HFFc6 (cell line): ENCODE measurements around the gene IQCK. TPM values are rescaled to one million over a fixed set of nuclear protein-coding genes. Genes with fewer than 3 reads are reported as not detected.

Experiments
- DNase-seq: peaks from one replicate; pipeline ENCODE4 v3.0.0-alpha.2; 2018
- H3K27ac Mint-ChIP-seq: 2 replicates; pipeline ENCODE4 v1.8.0; 2020; ENCODE audit warnings: mild to moderate bottlenecking, mixed read lengths
- H3K27me3 Mint-ChIP-seq: 2 replicates; pipeline ENCODE4 v1.8.0; 2021; ENCODE audit warnings: mild to moderate bottlenecking, moderate library complexity, mixed read lengths; ENCODE audit not compliant: insufficient read depth
- H3K36me3 Mint-ChIP-seq: 2 replicates; pipeline ENCODE4 v1.8.0; 2021; ENCODE audit warnings: low read depth, mixed read lengths
- H3K4me1 Mint-ChIP-seq: 2 replicates; pipeline ENCODE4 v1.8.0; 2020; ENCODE audit warnings: low read depth, mixed read lengths
- H3K4me3 Mint-ChIP-seq: 2 replicates; pipeline ENCODE4 v1.8.0; 2020; ENCODE audit warnings: mild to moderate bottlenecking, moderate library complexity, mixed read lengths
- H3K9me3 Mint-ChIP-seq: 2 replicates; pipeline ENCODE4 v1.8.0; 2020; ENCODE audit warnings: mild to moderate bottlenecking, mixed read lengths
- total RNA-seq, 6 experiments: library from RNA; stranded (reverse); fragmentation: NEBNext Ultra II Directional; extraction: Animal tissue kit (Norgen Biotek cat#: 25700); gene quantifications; 2 replicates in 1 of 6; 3 replicates in 5 of 6; pipeline ENCODE4 v1.2.3, GENCODE V29; 2021
- TF ChIP-seq, protein P1 (sequence below): fragments of 200-600 bp; sonication (generic); IDR thresholded peaks from 2 replicates; pipeline ENCODE4 v1.5.0; 2021; ENCODE audit warnings: antibody characterized with exemption, mild to moderate bottlenecking

The IQCK gene
- total RNA-seq, 6 experiments from 2014 or later, result 2.2 to 5.0 (median 2.8) TPM

DNA sequence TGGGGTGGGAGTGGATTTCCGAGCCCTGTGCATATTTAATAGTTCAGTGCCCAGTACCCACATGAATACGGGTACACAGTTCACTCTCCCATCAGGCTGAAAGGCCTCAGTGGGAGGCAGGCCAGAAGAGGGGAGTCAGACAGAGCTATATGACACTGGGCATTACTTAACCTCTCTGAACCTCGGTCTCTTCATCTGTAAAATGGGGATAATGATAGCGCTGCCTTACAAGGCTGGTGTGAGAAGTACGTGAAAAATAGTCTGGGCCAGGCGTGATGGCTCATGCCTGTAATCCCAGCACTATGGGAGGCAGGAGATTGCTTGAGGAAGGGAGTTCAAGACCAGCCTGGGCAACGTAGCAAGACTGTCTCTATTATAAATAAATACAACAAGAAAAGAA, 163.0 kb downstream of the IQCK start:
- Mint-ChIP-seq H3K4me3 (no peak overlapping the region), H3K27ac (no peak overlapping the region), H3K9me3 (no peaks in the 10 kb centered on the region), H3K36me3 (no peaks in the 10 kb centered on the region), H3K4me1 (peaks cover 10% of the 10 kb centered on the region), H3K27me3 (peaks cover 28% of the 10 kb centered on the region)
- DNase-seq, result no peak
- TF ChIP-seq, protein P1, sequence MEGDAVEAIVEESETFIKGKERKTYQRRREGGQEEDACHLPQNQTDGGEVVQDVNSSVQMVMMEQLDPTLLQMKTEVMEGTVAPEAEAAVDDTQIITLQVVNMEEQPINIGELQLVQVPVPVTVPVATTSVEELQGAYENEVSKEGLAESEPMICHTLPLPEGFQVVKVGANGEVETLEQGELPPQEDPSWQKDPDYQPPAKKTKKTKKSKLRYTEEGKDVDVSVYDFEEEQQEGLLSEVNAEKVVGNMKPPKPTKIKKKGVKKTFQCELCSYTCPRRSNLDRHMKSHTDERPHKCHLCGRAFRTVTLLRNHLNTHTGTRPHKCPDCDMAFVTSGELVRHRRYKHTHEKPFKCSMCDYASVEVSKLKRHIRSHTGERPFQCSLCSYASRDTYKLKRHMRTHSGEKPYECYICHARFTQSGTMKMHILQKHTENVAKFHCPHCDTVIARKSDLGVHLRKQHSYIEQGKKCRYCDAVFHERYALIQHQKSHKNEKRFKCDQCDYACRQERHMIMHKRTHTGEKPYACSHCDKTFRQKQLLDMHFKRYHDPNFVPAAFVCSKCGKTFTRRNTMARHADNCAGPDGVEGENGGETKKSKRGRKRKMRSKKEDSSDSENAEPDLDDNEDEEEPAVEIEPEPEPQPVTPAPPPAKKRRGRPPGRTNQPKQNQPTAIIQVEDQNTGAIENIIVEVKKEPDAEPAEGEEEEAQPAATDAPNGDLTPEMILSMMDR, result no peak

DNA sequence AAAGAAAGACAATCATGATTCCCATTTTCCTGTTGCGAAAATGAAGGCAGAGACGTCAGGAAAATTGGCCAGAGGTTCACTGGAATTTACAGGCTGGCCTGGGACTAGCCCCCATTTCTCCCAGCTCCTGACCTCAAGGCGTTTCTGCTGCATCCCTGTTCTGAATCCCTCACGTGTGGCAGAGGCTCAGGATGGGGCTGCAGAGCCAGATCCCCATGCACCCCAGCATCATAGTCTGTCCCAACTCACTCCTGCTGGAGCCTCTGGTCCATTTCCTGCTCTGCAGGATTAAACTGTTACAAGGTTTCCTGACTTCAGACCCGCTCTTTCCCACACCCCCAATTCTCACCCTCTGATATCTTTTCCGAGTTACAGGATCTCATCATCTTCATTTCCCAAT, 163.7 kb downstream of the IQCK start:
- Mint-ChIP-seq H3K36me3 (no peaks in the 10 kb centered on the region), H3K27ac (no peak overlapping the region), H3K27me3 (peaks cover 28% of the 10 kb centered on the region), H3K4me1 (peaks cover 17% of the 10 kb centered on the region), H3K9me3 (no peaks in the 10 kb centered on the region), H3K4me3 (no peak overlapping the region)
- TF ChIP-seq, protein P1, result no peak
- no peak for DNase-seq

DNA sequence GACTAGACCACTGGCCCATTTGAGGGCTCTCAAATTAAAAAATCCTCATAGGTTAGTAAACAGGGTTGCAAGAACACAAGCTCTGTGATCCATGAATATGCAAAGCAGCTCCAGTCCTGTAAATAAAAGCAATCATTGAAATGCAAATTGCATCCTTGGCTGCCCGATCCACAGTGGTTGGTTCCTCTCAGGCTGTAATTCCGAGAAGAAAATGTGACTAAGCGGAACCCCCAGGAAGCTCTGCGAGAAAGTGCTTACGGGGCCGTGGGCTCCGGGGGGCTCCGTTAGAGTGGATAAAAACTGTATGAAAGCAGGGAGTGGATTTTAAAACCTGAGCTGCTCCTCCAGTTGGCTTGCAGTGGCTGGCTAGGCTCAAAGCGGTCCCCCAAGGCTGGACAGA, 164.1 kb downstream of the IQCK start:
- H3K4me3 Mint-ChIP-seq, result no peak overlapping the region
- H3K27me3 Mint-ChIP-seq, result peaks cover 28% of the 10 kb centered on the region
- TF ChIP-seq, protein P1, result no peak
- H3K4me1 Mint-ChIP-seq, result peaks cover 17% of the 10 kb centered on the region
- H3K27ac Mint-ChIP-seq, result no peak overlapping the region
- no peak for DNase-seq
- no peaks in the 10 kb centered on the region for H3K9me3 Mint-ChIP-seq
- H3K36me3 Mint-ChIP-seq, result no peaks in the 10 kb centered on the region

DNA sequence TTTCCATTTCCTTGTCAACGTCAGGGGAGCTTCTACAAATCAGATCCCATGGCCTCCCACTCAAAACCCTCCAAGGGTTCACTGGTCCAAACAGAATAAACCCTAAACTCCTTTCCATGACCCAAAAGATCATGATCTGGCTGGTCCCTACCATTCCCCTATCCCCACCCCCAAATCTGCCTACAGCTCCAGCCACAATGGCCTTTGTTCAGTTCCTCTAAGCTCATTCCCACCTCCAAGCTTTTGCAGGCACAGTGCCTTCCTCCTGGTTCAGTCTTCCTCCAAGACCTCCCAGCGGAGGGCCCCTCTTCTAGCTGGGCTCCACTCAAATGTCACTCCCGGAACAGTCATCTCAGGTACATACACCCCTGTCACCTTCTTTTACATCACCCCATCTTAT, 164.6 kb downstream of the IQCK start:
- no peaks in the 10 kb centered on the region for H3K36me3 Mint-ChIP-seq
- DNase-seq, result no peak
- peaks cover 17% of the 10 kb centered on the region for H3K4me1 Mint-ChIP-seq
- H3K27ac Mint-ChIP-seq, result no peak overlapping the region
- peaks cover 28% of the 10 kb centered on the region for H3K27me3 Mint-ChIP-seq
- TF ChIP-seq, protein P1, result no peak
- H3K9me3 Mint-ChIP-seq, result no peaks in the 10 kb centered on the region
- no peak overlapping the region for H3K4me3 Mint-ChIP-seq

DNA sequence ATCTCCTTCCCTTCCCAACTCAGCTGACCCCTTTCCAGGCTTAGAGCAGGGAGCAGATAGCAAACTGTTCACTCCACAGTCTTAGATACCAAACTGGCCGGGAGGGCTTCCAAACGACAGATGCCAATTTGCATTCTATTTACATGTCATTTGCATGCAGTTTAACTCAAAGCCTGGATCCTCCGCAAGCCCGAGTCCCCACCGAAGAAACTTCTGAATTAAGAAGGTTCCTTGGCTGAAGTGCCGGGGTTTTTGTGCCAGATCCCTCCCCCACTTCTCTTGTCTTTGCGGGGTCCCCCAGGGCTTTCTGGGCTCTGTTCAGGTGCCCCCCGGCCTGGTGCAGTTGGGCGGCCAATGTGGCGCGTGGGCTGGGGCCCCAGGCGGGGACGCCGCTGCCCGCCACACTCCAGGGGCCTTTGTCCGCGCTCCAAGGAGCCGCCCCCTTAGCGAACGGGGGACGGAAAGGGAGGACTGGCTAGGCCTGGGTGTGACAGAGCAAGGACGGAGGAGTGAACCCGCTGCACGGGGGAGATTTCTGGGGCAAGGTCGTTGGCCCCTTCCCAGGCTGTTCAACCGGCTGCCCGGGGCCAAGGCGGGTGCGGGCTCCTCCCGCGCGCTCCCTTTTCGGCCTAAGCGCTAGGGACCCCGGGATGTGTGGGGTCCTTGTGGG, 165.4 kb downstream of the IQCK start:
- peaks cover 17% of the 10 kb centered on the region for H3K4me1 Mint-ChIP-seq
- TF ChIP-seq, protein P1, result no peak
- no peak overlapping the region for H3K27ac Mint-ChIP-seq
- DNase-seq, result no peak
- no peaks in the 10 kb centered on the region for H3K9me3 Mint-ChIP-seq
- H3K4me3 Mint-ChIP-seq, result no peak overlapping the region
- H3K27me3 Mint-ChIP-seq, result peaks cover 28% of the 10 kb centered on the region
- H3K36me3 Mint-ChIP-seq, result no peaks in the 10 kb centered on the region
